NCI-H146 (cell line): Measurements from ENCODE around the gene ADGRG3.

ENCODE experiments used
- DNase-seq: peaks from one replicate; lab custom pipeline; 2025; lab: John Stamatoyannopoulos, UW

ADGRG3 gene

GRCh38 chr16:57668263-57668571 lies at the start of gene ADGRG3:
TSS of gene ADGRG3 (plus strand) at chr16:57668306. CDS start at chr16:57668348, 42 bp downstream.
- DNase-seq, result no peak

GRCh38 chr16:57619133-57619605 lies 48.9 kb upstream of the ADGRG3 start:
- no peak for DNase-seq

GRCh38 chr16:57619606-57620334 lies 48.3 kb upstream of the ADGRG3 start:
- peak; percentile 86 for DNase-seq

- peak; percentile 27 for DNase-seq
Observed at GRCh38 chr16:57620335-57621231, 47.5 kb upstream of the ADGRG3 start.

GRCh38 chr16:57621521-57622271 lies 46.4 kb upstream of the ADGRG3 start:
- no peak for DNase-seq

- DNase-seq, result no peak
Observed at GRCh38 chr16:57622361-57623250, 45.5 kb upstream of the ADGRG3 start.

- no peak for DNase-seq
Observed at GRCh38 chr16:57623251-57624043, 44.7 kb upstream of the ADGRG3 start.

GRCh38 chr16:57624044-57624688 lies 43.9 kb upstream of the ADGRG3 start:
- no peak for DNase-seq

GRCh38 chr16:57624806-57625500 lies 43.2 kb upstream of the ADGRG3 start:
- DNase-seq, result no peak

GRCh38 chr16:57626420-57627170 lies 41.5 kb upstream of the ADGRG3 start:
- no peak for DNase-seq

- no peak for DNase-seq
Observed at GRCh38 chr16:57627184-57627871, 40.8 kb upstream of the ADGRG3 start.

- no peak for DNase-seq
Observed at GRCh38 chr16:57628008-57628781, 39.9 kb upstream of the ADGRG3 start, which contains the start of gene ADGRG1. TSS of gene ADGRG1 (plus strand) at chr16:57628630. CDS start at chr16:57650288, 21,658 bp downstream.

- DNase-seq, result no peak
Observed at GRCh38 chr16:57628783-57629293, 39.3 kb upstream of the ADGRG3 start.

- no peak for DNase-seq
Observed at GRCh38 chr16:57629516-57630406, 38.3 kb upstream of the ADGRG3 start.

- DNase-seq, result no peak
Observed at GRCh38 chr16:57630407-57630797, 37.7 kb upstream of the ADGRG3 start.
